Fibroblast of lung (primary cell): ENCODE results near the gene UST.

Source experiments
- CTCF ChIP-seq, 2 donors: IDR thresholded peaks in 1 of 2; conservative IDR thresholded peaks in 1 of 2; 1 replicate in 1 of 2; 2 replicates in 1 of 2; pipeline ENCODE4 v1.5.1; 2011 to 2012; ENCODE audit warnings: low read length in 2 of 2, control low read depth in 1 of 2, inconsistent platforms in 1 of 2, low read depth in 1 of 2, mild to moderate bottlenecking in 1 of 2
- EZH2 ChIP-seq: IDR thresholded peaks from 2 replicates; pipeline ENCODE4 v1.5.1; 2012; ENCODE audit warnings: low read length, control low read depth, mild to moderate bottlenecking; ENCODE audit errors: missing control alignments

GRCh38 chr6:149094156-149094555 is 347.3 kb downstream of the UST start:
- TF ChIP-seq EZH2 (no peak), CTCF (conservative IDR thresholded peaks at IDR 0.05 in 1 of 2, IDR thresholded peaks at IDR 0.05 in 1 of 2; ENCODE audit: low read depth in 1 of 2, low read length in 2 of 2) (no peak)
